GM21528 (cell line): Measurements from ENCODE around the gene RNF150.

Source experiments
- ATAC-seq: cut with Tn5 transposase; IDR thresholded peaks from one replicate; pipeline ENCODE4 v1.9.1; 2021; ENCODE audit warnings: mild to moderate bottlenecking, moderate library complexity; ENCODE audit not compliant: unreplicated experiment, low FRiP score

Gene RNF150

GRCh38 chr4:141132072-141132708, 1.1 kb downstream of the RNF150 start:
- peak; percentile 17 for ATAC-seq

GRCh38 chr4:141131723-141132071, 1.6 kb downstream of the RNF150 start:
- no peak for ATAC-seq

GRCh38 chr4:141130947-141131605, 2.2 kb downstream of the RNF150 start:
- ATAC-seq, result no peak

GRCh38 chr4:141127884-141128283, 5.4 kb downstream of the RNF150 start:
- ATAC-seq, result no peak

GRCh38 chr4:141126769-141127168, 6.5 kb downstream of the RNF150 start:
- ATAC-seq, result no peak

- ATAC-seq, result no peak
Observed at GRCh38 chr4:141124224-141124623, 9.0 kb downstream of the RNF150 start.

GRCh38 chr4:141121768-141122454, 11.4 kb downstream of the RNF150 start:
- no peak for ATAC-seq

- ATAC-seq, result no peak
Observed at GRCh38 chr4:141121101-141121500, 12.2 kb downstream of the RNF150 start.

GRCh38 chr4:141120036-141120593, 13.2 kb downstream of the RNF150 start:
- no peak for ATAC-seq

- ATAC-seq, result no peak
Observed at GRCh38 chr4:141119071-141119470, 14.2 kb downstream of the RNF150 start.

GRCh38 chr4:141118381-141118780, 14.9 kb downstream of the RNF150 start:
- no peak for ATAC-seq

GRCh38 chr4:141117935-141118334, 15.3 kb downstream of the RNF150 start:
- no peak for ATAC-seq

GRCh38 chr4:141109983-141110382, 23.3 kb downstream of the RNF150 start:
- ATAC-seq, result no peak

GRCh38 chr4:141107927-141108326, 25.3 kb downstream of the RNF150 start:
- no peak for ATAC-seq

GRCh38 chr4:141102367-141102766, 30.9 kb downstream of the RNF150 start:
- ATAC-seq, result no peak

GRCh38 chr4:141101511-141101910, 31.8 kb downstream of the RNF150 start:
- no peak for ATAC-seq

- ATAC-seq, result no peak
Observed at GRCh38 chr4:141099326-141099725, 33.9 kb downstream of the RNF150 start.

- ATAC-seq, result no peak
Observed at GRCh38 chr4:141098163-141098562, 35.1 kb downstream of the RNF150 start.

GRCh38 chr4:141090473-141090872, 42.8 kb downstream of the RNF150 start:
- ATAC-seq, result no peak

- no peak for ATAC-seq
Observed at GRCh38 chr4:141081921-141082395, 51.3 kb downstream of the RNF150 start.

- no peak for ATAC-seq
Observed at GRCh38 chr4:141080668-141081067, 52.6 kb downstream of the RNF150 start.
